ENCODE results near the gene ABCB9. TPM values are rescaled to one million over a fixed set of nuclear protein-coding genes. Genes with fewer than 3 reads are reported as not detected.
"Not testable (repeated sequence)": the region's sequence is repeated elsewhere in the genome, so short reads cannot be mapped to it uniquely, and the experiment has no call there.

ABCB9 gene
- total and polyA plus RNA-seq, 5 donors from 2014 or later = 0.47 to 5.3 (median 0.91) TPM

DNA sequence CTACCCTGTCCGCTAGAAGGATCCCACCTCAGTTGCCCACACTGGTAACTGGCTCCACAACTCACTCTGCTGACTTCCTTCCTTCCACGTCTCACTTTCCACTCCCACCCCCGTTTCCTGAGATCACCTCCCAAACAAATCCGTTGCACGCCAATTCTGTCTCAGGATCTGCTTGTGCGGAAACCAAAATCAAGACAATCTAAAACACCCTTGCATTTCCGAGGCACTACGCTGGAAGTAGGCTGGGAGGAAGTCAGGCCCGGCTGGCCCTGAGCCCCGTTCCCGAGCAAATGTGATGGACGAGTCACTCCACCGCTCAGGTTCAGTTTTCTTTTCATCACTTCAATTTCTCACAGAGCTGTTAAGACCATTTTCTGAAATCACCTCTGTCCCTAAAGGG is 23.1 kb downstream of the ABCB9 start:
- Histone ChIP-seq H3K9me3 (ENCODE audit: control insufficient read depth in 2 of 2, low read length in 2 of 2) (no peaks in the 10 kb centered on the region), H3K27me3 (ENCODE audit: control insufficient read depth, insufficient read depth, low read length) (no peaks in the 10 kb centered on the region), H3K27ac (ENCODE audit: insufficient read depth, low read length, poor library complexity, severe bottlenecking) (no peak overlapping the region), H3K36me3 (ENCODE audit: control insufficient read depth, insufficient read depth, low read length) (no peaks in the 10 kb centered on the region), H3K4me3 (ENCODE audit: low read depth, low read length) (no peak overlapping the region), H3K4me1 (ENCODE audit: control insufficient read depth, insufficient read depth, low read length, poor library complexity, severe bottlenecking) (no peaks in the 10 kb centered on the region)
- Mint-ChIP-seq H3K27ac (peak overlapping the region in 2 of 3 donors; percentile 3 to 69), H3K36me3 (no peaks in the 10 kb centered on the region), H3K27me3 (no peaks in the 10 kb centered on the region), H3K9me3 (no peaks in the 10 kb centered on the region), H3K4me3 (no peak overlapping the region), H3K4me1 (peaks cover 0 to 16% (median 6%) of the 10 kb centered on the region in 4 donors)
- ATAC-seq (ENCODE audit: low read depth in 2 of 2) (no peak), DNase-seq (no peak)

DNA sequence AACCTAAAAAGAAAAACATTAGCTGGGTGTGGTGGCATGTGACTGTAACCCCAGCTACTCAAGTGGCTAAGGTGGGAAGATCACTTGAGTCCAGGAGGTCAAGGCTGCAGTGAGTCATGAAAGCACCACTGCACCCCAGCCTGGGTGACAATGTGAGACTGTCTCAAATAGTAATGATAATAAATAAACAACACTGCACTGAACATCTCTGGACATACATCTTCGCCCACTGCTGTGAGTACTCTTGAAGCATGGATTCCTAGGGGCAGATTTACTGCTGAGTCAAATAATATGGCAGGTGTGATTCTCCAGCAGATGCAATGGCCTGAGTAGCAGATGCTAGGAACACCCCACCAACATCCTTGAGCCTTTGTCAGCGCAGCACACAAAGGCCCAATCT is 23.6 kb downstream of the ABCB9 start:
- H3K36me3 ChIP-seq (ENCODE audit: control insufficient read depth, insufficient read depth, low read length) = no peaks in the 10 kb centered on the region
- H3K4me1 ChIP-seq (ENCODE audit: control insufficient read depth, insufficient read depth, low read length, poor library complexity, severe bottlenecking) = no peaks in the 10 kb centered on the region
- H3K4me3 ChIP-seq (ENCODE audit: low read depth, low read length) = no peak overlapping the region
- H3K36me3 Mint-ChIP-seq = no peaks in the 10 kb centered on the region
- no peak overlapping the region for H3K27ac ChIP-seq (ENCODE audit: insufficient read depth, low read length, poor library complexity, severe bottlenecking)
- peaks cover 0 to 16% (median 6%) of the 10 kb centered on the region in 4 donors for H3K4me1 Mint-ChIP-seq
- H3K27me3 ChIP-seq (ENCODE audit: control insufficient read depth, insufficient read depth, low read length) = no peaks in the 10 kb centered on the region
- H3K27me3 Mint-ChIP-seq = no peaks in the 10 kb centered on the region
- DNase-seq (no peak), ATAC-seq (ENCODE audit: low read depth in 2 of 2) (no peak)
- no peak overlapping the region for H3K4me3 Mint-ChIP-seq
- H3K9me3 ChIP-seq (ENCODE audit: control insufficient read depth in 2 of 2, low read length in 2 of 2) = no peaks in the 10 kb centered on the region
- peak overlapping the region in 1 of 3 donors; percentile 49 for H3K27ac Mint-ChIP-seq
- no peaks in the 10 kb centered on the region for H3K9me3 Mint-ChIP-seq

DNA sequence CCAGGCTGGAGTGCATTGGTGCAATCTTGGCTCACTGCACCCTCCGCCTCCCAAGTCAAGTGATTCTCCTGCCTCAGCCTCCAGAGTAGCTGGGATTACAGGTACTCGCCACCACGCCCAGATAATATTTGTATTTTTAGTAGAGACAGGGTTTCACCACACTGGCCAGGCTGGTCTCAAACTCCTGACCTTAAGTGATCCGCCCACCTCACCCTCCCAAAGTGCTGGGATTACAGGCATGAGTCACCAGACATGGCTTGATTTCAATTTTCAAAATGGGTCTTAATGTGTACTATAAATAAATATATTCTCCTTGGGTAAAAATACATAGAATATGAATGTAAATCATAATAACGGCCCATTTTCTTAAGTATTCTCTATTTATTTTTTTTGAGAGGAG is 24.9 kb downstream of the ABCB9 start:
- not testable (repeated sequence) for H3K27me3 Mint-ChIP-seq; DNase-seq; H3K36me3 ChIP-seq (ENCODE audit: control insufficient read depth, insufficient read depth, low read length); H3K27ac ChIP-seq (ENCODE audit: insufficient read depth, low read length, poor library complexity, severe bottlenecking); H3K4me1 Mint-ChIP-seq; H3K27ac Mint-ChIP-seq; ATAC-seq (ENCODE audit: low read depth in 2 of 2); H3K4me3 ChIP-seq (ENCODE audit: low read depth, low read length); H3K9me3 Mint-ChIP-seq; H3K4me3 Mint-ChIP-seq; H3K36me3 Mint-ChIP-seq; H3K9me3 ChIP-seq (ENCODE audit: control insufficient read depth in 2 of 2, low read length in 2 of 2); H3K4me1 ChIP-seq (ENCODE audit: control insufficient read depth, insufficient read depth, low read length, poor library complexity, severe bottlenecking); H3K27me3 ChIP-seq (ENCODE audit: control insufficient read depth, insufficient read depth, low read length)

GRCh38 chr12:122939125-122939524 is 27.1 kb downstream of the ABCB9 start:
- Mint-ChIP-seq H3K4me3 (no peak overlapping the region), H3K27ac (peak overlapping the region in 1 of 3 donors; percentile 84), H3K9me3 (no peaks in the 10 kb centered on the region), H3K4me1 (peaks cover 0 to 5% (median 4%) of the 10 kb centered on the region in 4 donors), H3K36me3 (no peaks in the 10 kb centered on the region), H3K27me3 (no peaks in the 10 kb centered on the region)
- Histone ChIP-seq H3K4me3 (ENCODE audit: low read depth, low read length) (no peak overlapping the region), H3K4me1 (ENCODE audit: control insufficient read depth, insufficient read depth, low read length, poor library complexity, severe bottlenecking) (no peaks in the 10 kb centered on the region), H3K27me3 (ENCODE audit: control insufficient read depth, insufficient read depth, low read length) (no peaks in the 10 kb centered on the region), H3K9me3 (ENCODE audit: control insufficient read depth in 2 of 2, low read length in 2 of 2) (no peaks in the 10 kb centered on the region), H3K27ac (ENCODE audit: insufficient read depth, low read length, poor library complexity, severe bottlenecking) (no peak overlapping the region), H3K36me3 (ENCODE audit: control insufficient read depth, insufficient read depth, low read length) (no peaks in the 10 kb centered on the region)
- ATAC-seq (ENCODE audit: low read depth in 2 of 2) (no peak), DNase-seq (no peak)

DNA sequence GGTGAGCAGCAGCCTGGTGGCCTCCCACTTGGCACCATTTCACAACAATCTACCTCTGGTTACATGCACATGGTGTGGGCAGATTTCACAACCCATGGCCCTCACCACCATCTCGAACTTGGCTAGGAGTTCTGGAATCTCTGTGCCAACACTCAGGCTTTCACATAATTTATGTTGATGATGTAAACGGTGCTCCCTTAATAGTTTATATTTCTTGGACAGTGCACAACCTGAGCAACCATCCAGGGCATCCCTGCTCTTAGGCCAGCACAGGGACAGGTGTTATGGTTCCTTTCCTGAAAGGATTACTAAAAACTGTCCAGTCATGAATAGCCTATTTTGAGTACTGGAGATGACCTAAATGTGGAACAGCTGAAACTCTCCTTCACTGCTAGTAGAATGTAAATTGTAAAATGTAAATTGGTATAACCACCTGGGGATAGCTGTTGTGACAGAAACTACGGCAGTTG is 28.6 kb downstream of the ABCB9 start:
- no peaks in the 10 kb centered on the region for H3K9me3 ChIP-seq (ENCODE audit: control insufficient read depth in 2 of 2, low read length in 2 of 2)
- no peak overlapping the region for H3K27ac ChIP-seq (ENCODE audit: insufficient read depth, low read length, poor library complexity, severe bottlenecking)
- Mint-ChIP-seq H3K9me3 (no peaks in the 10 kb centered on the region), H3K4me3 (no peak overlapping the region), H3K27me3 (no peaks in the 10 kb centered on the region), H3K4me1 (peaks cover 0 to 3% (median under 1%) of the 10 kb centered on the region in 4 donors), H3K36me3 (no peaks in the 10 kb centered on the region), H3K27ac (no peak overlapping the region)
- no peaks in the 10 kb centered on the region for H3K27me3 ChIP-seq (ENCODE audit: control insufficient read depth, insufficient read depth, low read length)
- H3K36me3 ChIP-seq (ENCODE audit: control insufficient read depth, insufficient read depth, low read length) = no peaks in the 10 kb centered on the region
- H3K4me1 ChIP-seq (ENCODE audit: control insufficient read depth, insufficient read depth, low read length, poor library complexity, severe bottlenecking) = no peaks in the 10 kb centered on the region
- no peak overlapping the region for H3K4me3 ChIP-seq (ENCODE audit: low read depth, low read length)
- ATAC-seq (ENCODE audit: low read depth in 2 of 2) (no peak), DNase-seq (no peak)

GRCh38 chr12:122935318-122935717 is 30.9 kb downstream of the ABCB9 start:
- peaks cover 0 to 4% (median 0%) of the 10 kb centered on the region in 4 donors for H3K4me1 Mint-ChIP-seq
- no peaks in the 10 kb centered on the region for H3K9me3 ChIP-seq (ENCODE audit: control insufficient read depth in 2 of 2, low read length in 2 of 2)
- no peaks in the 10 kb centered on the region for H3K27me3 ChIP-seq (ENCODE audit: control insufficient read depth, insufficient read depth, low read length)
- H3K9me3 Mint-ChIP-seq = no peaks in the 10 kb centered on the region
- H3K36me3 ChIP-seq (ENCODE audit: control insufficient read depth, insufficient read depth, low read length) = no peaks in the 10 kb centered on the region
- H3K36me3 Mint-ChIP-seq = no peaks in the 10 kb centered on the region
- no peak for DNase-seq
- H3K27me3 Mint-ChIP-seq = no peaks in the 10 kb centered on the region
- no peak overlapping the region for H3K27ac Mint-ChIP-seq
- H3K4me3 ChIP-seq (ENCODE audit: low read depth, low read length) = no peak overlapping the region
- no peak overlapping the region for H3K4me3 Mint-ChIP-seq
- no peak for ATAC-seq (ENCODE audit: low read depth in 2 of 2)
- no peaks in the 10 kb centered on the region for H3K4me1 ChIP-seq (ENCODE audit: control insufficient read depth, insufficient read depth, low read length, poor library complexity, severe bottlenecking)
- H3K27ac ChIP-seq (ENCODE audit: insufficient read depth, low read length, poor library complexity, severe bottlenecking) = no peak overlapping the region

DNA sequence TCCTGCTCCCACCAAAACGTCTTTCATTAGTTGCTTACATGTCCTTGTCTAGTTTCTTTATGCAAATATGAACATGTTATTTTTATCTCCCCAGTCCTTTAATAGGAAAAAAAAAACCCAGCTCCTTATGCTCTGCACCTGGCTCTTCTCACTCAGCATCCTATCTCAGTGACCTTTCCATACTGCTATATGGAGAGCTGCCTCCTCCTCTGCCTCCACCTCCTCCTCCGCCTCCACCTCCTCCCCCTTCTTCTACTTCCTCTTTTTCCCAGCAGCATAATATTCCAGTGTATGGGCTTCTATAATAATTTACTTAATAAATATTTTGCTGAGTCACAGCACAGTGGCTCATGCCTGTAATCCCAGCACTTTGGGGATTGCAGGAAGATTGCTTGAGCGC is 31.5 kb downstream of the ABCB9 start:
- peaks cover 0 to 4% (median 0%) of the 10 kb centered on the region in 4 donors for H3K4me1 Mint-ChIP-seq
- Histone ChIP-seq H3K9me3 (ENCODE audit: control insufficient read depth in 2 of 2, low read length in 2 of 2) (no peaks in the 10 kb centered on the region), H3K27ac (ENCODE audit: insufficient read depth, low read length, poor library complexity, severe bottlenecking) (no peak overlapping the region)

DNA sequence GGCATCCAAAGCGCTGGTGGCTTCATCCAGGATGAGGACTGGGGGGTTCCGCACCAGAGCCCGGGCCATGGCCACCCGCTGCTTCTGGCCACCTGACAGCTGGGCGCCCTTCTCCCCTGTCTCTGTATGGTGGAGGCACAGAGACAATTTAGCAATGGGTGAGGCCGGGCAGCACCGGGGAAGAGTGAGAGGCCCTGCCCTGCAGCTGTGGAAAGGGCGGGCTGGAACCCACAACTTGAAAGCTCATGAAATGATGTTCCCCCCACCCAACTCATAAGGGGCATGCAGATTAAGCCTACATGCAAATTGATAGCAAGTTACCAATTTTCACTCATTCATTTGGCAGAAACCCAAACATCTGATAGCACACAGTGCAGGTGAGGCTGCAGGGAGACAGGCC is 34.1 kb downstream of the ABCB9 start:
- no peaks in the 10 kb centered on the region for H3K27me3 ChIP-seq (ENCODE audit: control insufficient read depth, insufficient read depth, low read length)
- ATAC-seq (ENCODE audit: low read depth in 2 of 2) (no peak), DNase-seq (no peak)
- no peaks in the 10 kb centered on the region for H3K9me3 Mint-ChIP-seq
- H3K4me1 ChIP-seq (ENCODE audit: control insufficient read depth, insufficient read depth, low read length, poor library complexity, severe bottlenecking) = no peaks in the 10 kb centered on the region
- H3K9me3 ChIP-seq (ENCODE audit: control insufficient read depth in 2 of 2, low read length in 2 of 2) = no peaks in the 10 kb centered on the region
- H3K4me3 ChIP-seq (ENCODE audit: low read depth, low read length) = no peak overlapping the region
- H3K4me3 Mint-ChIP-seq = no peak overlapping the region
- H3K27ac Mint-ChIP-seq = no peak overlapping the region
- no peaks in the 10 kb centered on the region for H3K36me3 Mint-ChIP-seq
- H3K27ac ChIP-seq (ENCODE audit: insufficient read depth, low read length, poor library complexity, severe bottlenecking) = no peak overlapping the region
- H3K27me3 Mint-ChIP-seq = no peaks in the 10 kb centered on the region
- H3K4me1 Mint-ChIP-seq = peaks cover 0 to 4% (median 0%) of the 10 kb centered on the region in 4 donors
- H3K36me3 ChIP-seq (ENCODE audit: control insufficient read depth, insufficient read depth, low read length) = no peaks in the 10 kb centered on the region

More for the DNA sequence above, 31.5 kb downstream of the ABCB9 start:
- H3K4me3 ChIP-seq (ENCODE audit: low read depth, low read length) = no peak overlapping the region
- H3K9me3 Mint-ChIP-seq = no peaks in the 10 kb centered on the region
- no peaks in the 10 kb centered on the region for H3K36me3 Mint-ChIP-seq
- H3K27me3 Mint-ChIP-seq = no peaks in the 10 kb centered on the region
- no peaks in the 10 kb centered on the region for H3K36me3 ChIP-seq (ENCODE audit: control insufficient read depth, insufficient read depth, low read length)
- no peak overlapping the region for H3K4me3 Mint-ChIP-seq
- no peaks in the 10 kb centered on the region for H3K4me1 ChIP-seq (ENCODE audit: control insufficient read depth, insufficient read depth, low read length, poor library complexity, severe bottlenecking)
- no peak for DNase-seq
- no peaks in the 10 kb centered on the region for H3K27me3 ChIP-seq (ENCODE audit: control insufficient read depth, insufficient read depth, low read length)
- ATAC-seq (ENCODE audit: low read depth in 2 of 2) = no peak
- no peak overlapping the region for H3K27ac Mint-ChIP-seq

All from CD4-positive, CD25-positive, alpha-beta regulatory T cell (primary cell).